Measurements from ENCODE around the gene TAF1B.
A peak's percentile ranks its signal among the peaks of the same experiment; 100 is the strongest.
"Not testable (repeated sequence)": the region's sequence is repeated elsewhere in the genome, so short reads cannot be mapped to it uniquely, and the experiment has no call there.

Gene TAF1B

GRCh38 chr2:9832586-9832985 is 10.7 kb upstream of the TAF1B start:
- no peak overlapping the region for H3K4me3 ChIP-seq (ENCODE audit: low read length)
- TF ChIP-seq CTCF (conservative IDR thresholded peaks at IDR 0.05; ENCODE audit: low read length) = no peak
- DNase-seq (ENCODE audit: low read depth) = peak; percentile 88

GRCh38 chr2:9835068-9835467 is 8.2 kb upstream of the TAF1B start:
- not testable (repeated sequence) for H3K4me3 ChIP-seq (ENCODE audit: low read length); DNase-seq (ENCODE audit: low read depth)

- H3K4me3 ChIP-seq (ENCODE audit: low read length) = no peak overlapping the region
- TF ChIP-seq CTCF (conservative IDR thresholded peaks at IDR 0.05; ENCODE audit: low read length) = no peak
- DNase-seq (ENCODE audit: low read depth) = no peak
These were observed 7.2 kb upstream of the TAF1B start for GRCh38 chr2:9836074-9836473.

- no peak for DNase-seq (ENCODE audit: low read depth)
- no peak overlapping the region for H3K4me3 ChIP-seq (ENCODE audit: low read length)
- no peak for TF ChIP-seq CTCF (conservative IDR thresholded peaks at IDR 0.05; ENCODE audit: low read length)
These were observed 6.8 kb upstream of the TAF1B start for GRCh38 chr2:9836517-9836916.

- no peak for TF ChIP-seq CTCF (conservative IDR thresholded peaks at IDR 0.05; ENCODE audit: low read length)
- no peak for DNase-seq (ENCODE audit: low read depth)
These were observed 5.8 kb upstream of the TAF1B start for GRCh38 chr2:9837451-9837850.

GRCh38 chr2:9838391-9838790 is 4.9 kb upstream of the TAF1B start:
- no peak for TF ChIP-seq CTCF (conservative IDR thresholded peaks at IDR 0.05; ENCODE audit: low read length)
- no peak for DNase-seq (ENCODE audit: low read depth)
- no peak overlapping the region for H3K4me3 ChIP-seq (ENCODE audit: low read length)

More at GRCh38 chr2:9837451-9837850, 5.8 kb upstream of the TAF1B start:
- H3K4me3 ChIP-seq (ENCODE audit: low read length) = no peak overlapping the region

GRCh38 chr2:9842487-9843228 is 616 bp upstream of the TAF1B start:
- no peak for TF ChIP-seq CTCF (conservative IDR thresholded peaks at IDR 0.05; ENCODE audit: low read length)
- H3K4me3 ChIP-seq (ENCODE audit: low read length) = peak overlapping the region; percentile 79
- no peak for DNase-seq (ENCODE audit: low read depth)
